Stimulated activated CD4-positive, alpha-beta T cell treated with anti-CD3 and anti-CD28 coated beads, Interleukin-15, amount 100 ng/mL, for 1 hour (primary cell): ENCODE results near the gene TAS1R1.

Experiments
- DNase-seq, 2 donors: peaks; one replicate each; pipeline ENCODE4 v3.0.0-alpha.2; 2020; ENCODE audit warnings: low read depth in 1 of 2, low spot score in 1 of 2

Gene TAS1R1

GRCh38 chr1:6602669-6603237 is 47.6 kb downstream of the TAS1R1 start, which contains the start of gene KLHL21:
TSS of gene KLHL21 (minus strand) at chr1:6602869. CDS start at chr1:6602817, 52 bp downstream.
- DNase-seq: peak; percentile 73 to 85

- no peak for DNase-seq
Measured at GRCh38 chr1:6603238-6603914, 48.3 kb downstream of the TAS1R1 start.

- no peak for DNase-seq
Measured at GRCh38 chr1:6603915-6604558, 48.9 kb downstream of the TAS1R1 start.

GRCh38 chr1:6612641-6613360 is 57.7 kb downstream of the TAS1R1 start:
- DNase-seq: no peak

- peak; percentile 99 for DNase-seq
Measured at GRCh38 chr1:6613361-6614018, 58.4 kb downstream of the TAS1R1 start, which contains the start of gene PHF13. TSS of gene PHF13 (plus strand) at chr1:6613731. CDS start at chr1:6614067, 336 bp downstream.

GRCh38 chr1:6614019-6614928 is 59.2 kb downstream of the TAS1R1 start:
- DNase-seq: peak in 1 of 2 donors; percentile 55

GRCh38 chr1:6614929-6615785 is 60.0 kb downstream of the TAS1R1 start:
- DNase-seq: no peak

GRCh38 chr1:6619045-6619444 is 63.9 kb downstream of the TAS1R1 start:
- DNase-seq: no peak

GRCh38 chr1:6621429-6622391 is 66.6 kb downstream of the TAS1R1 start:
- no peak for DNase-seq

GRCh38 chr1:6622396-6623152 is 67.5 kb downstream of the TAS1R1 start:
- no peak for DNase-seq

- no peak for DNase-seq
Measured at GRCh38 chr1:6623269-6623965, 68.3 kb downstream of the TAS1R1 start.

- DNase-seq: peak; percentile 83 to 86
Measured at GRCh38 chr1:6624710-6625583, 69.8 kb downstream of the TAS1R1 start, which contains the start of gene THAP3. TSS of gene THAP3 (plus strand) at chr1:6624868. CDS start at chr1:6625219, 351 bp downstream.

- DNase-seq: no peak
Measured at GRCh38 chr1:6625584-6626149, 70.6 kb downstream of the TAS1R1 start.

- DNase-seq: no peak
Measured at GRCh38 chr1:6627031-6627430, 71.9 kb downstream of the TAS1R1 start.

GRCh38 chr1:6627841-6628545 is 72.9 kb downstream of the TAS1R1 start:
- DNase-seq: no peak
